Gastrocnemius medialis (tissue), 4 donors: Measurements from ENCODE around the gene CDHR3.

Experiments used
- CTCF ChIP-seq, 5 experiments: fragments of 450-650 bp in 3 of 5; fragments of 200-600 bp in 2 of 5; sonication (generic) in 2 of 5; IDR thresholded peaks in 4 of 5; conservative IDR thresholded peaks in 1 of 5; 1 replicate in 4 of 5; 2 replicates in 1 of 5; pipeline ENCODE4 v1.5.1; 2016 to 2019; ENCODE audit warnings: antibody characterized with exemption in 5 of 5, mild to moderate bottlenecking in 3 of 5, moderate library complexity in 3 of 5
- POLR2A ChIP-seq, 2 donors: fragments of 450-650 bp; IDR thresholded peaks; one replicate each; pipeline ENCODE4 v1.6.1; 2017; ENCODE audit warnings: antibody characterized with exemption in 2 of 2, mild to moderate bottlenecking in 2 of 2, moderate library complexity in 2 of 2

GRCh38 chr7:106029941-106030340 lies 66.9 kb downstream of the CDHR3 start:
- TF ChIP-seq POLR2A (IDR thresholded peaks at IDR 0.05) (no peak), CTCF (IDR thresholded peaks at IDR 0.05 in 4 of 5, conservative IDR thresholded peaks at IDR 0.05 in 1 of 5) (no peak)
